ENCODE data around the gene SOHLH1.

GRCh38 chr9:135665795-135666189, 33.5 kb downstream of the SOHLH1 start:
- TF ChIP-seq POLR2AphosphoS5 (IDR thresholded peaks at IDR 0.05; ENCODE audit: low read depth, low read length) = no peak
- TF ChIP-seq TAF1 (IDR thresholded peaks at IDR 0.05; ENCODE audit: borderline replicate concordance, insufficient read depth, low read length) = no peak
- no peak for TF ChIP-seq SIN3A (IDR thresholded peaks at IDR 0.05; ENCODE audit: borderline replicate concordance, insufficient read depth, low read length)
- no peak for TF ChIP-seq REST (IDR thresholded peaks at IDR 0.05; ENCODE audit: insufficient read depth in 1 of 2, low read depth in 2 of 2, low read length in 2 of 2)
- TF ChIP-seq FOXP2 (optimal IDR thresholded peaks at IDR 0.05; ENCODE audit: borderline replicate concordance, extremely low read depth, extremely low read length, insufficient read depth) = no peak

Data from PFSK-1 (cell line).